HepG2 (cell line): ENCODE data around the gene POU5F1. TPM values are rescaled to one million over a fixed set of nuclear protein-coding genes. Genes with fewer than 3 reads are reported as not detected.
A peak's percentile ranks its signal among the peaks of the same experiment; 100 is the strongest.

Experiments
- AGO1 ChIP-seq: fragments of 200-400 bp; formaldehyde crosslinking; IDR thresholded peaks from 2 replicates; pipeline ENCODE4 v1.6.1; 2017; ENCODE audit warnings: mild to moderate bottlenecking, low read depth, low read length, moderate library complexity; ENCODE audit not compliant: poor library complexity, severe bottlenecking
- CEBPB ChIP-seq: IDR thresholded peaks from 2 replicates; pipeline ENCODE4 v1.6.1; 2011; ENCODE audit warnings: low read depth, low read length, improper control_type of control experiment, borderline replicate concordance
- DPF2 ChIP-seq: sonication (generic); formaldehyde crosslinking; IDR thresholded peaks from 2 replicates; pipeline ENCODE4 v1.4.0; 2020; ENCODE audit warnings: mild to moderate bottlenecking, low read depth, missing genetic modification reagents, borderline replicate concordance
- FOXO1 ChIP-seq: sonication (generic); formaldehyde crosslinking; IDR thresholded peaks from 2 replicates; pipeline ENCODE4 v1.4.0; 2020; ENCODE audit warnings: missing genetic modification reagents
- MATR3 ChIP-seq: sonication (generic); formaldehyde crosslinking; IDR thresholded peaks from 2 replicates; pipeline ENCODE4 v1.4.0; 2020; ENCODE audit warnings: missing genetic modification reagents
- MEIS2 ChIP-seq: sonication (generic); formaldehyde crosslinking; IDR thresholded peaks from 2 replicates; pipeline ENCODE4 v1.9.0; 2021; ENCODE audit warnings: mild to moderate bottlenecking, missing genetic modification reagents
- NBN ChIP-seq: fragments of 450-650 bp; conservative IDR thresholded peaks from 2 replicates; pipeline ENCODE4 v1.6.1; 2017
- PHF8 ChIP-seq: sonication (generic); formaldehyde crosslinking; IDR thresholded peaks from 2 replicates; pipeline ENCODE4 v1.5.0; 2020; ENCODE audit warnings: missing genetic modification reagents
- RNF2 ChIP-seq: fragments of 450-650 bp; conservative IDR thresholded peaks from 2 replicates; pipeline ENCODE4 v1.6.1; 2016; ENCODE audit warnings: low read depth
- SMYD3 ChIP-seq: sonication (generic); formaldehyde crosslinking; IDR thresholded peaks from 2 replicates; pipeline ENCODE4 v1.8.1; 2023; ENCODE audit warnings: mild to moderate bottlenecking, missing genetic modification reagents
- TCF12 ChIP-seq, 2 experiments: fragments of 450-650 bp in 1 of 2; sonication (generic) in 1 of 2; formaldehyde crosslinking in 1 of 2; IDR thresholded peaks; 2 replicates each; pipeline versions ENCODE4 v1.6.1 to v1.8.0; 2017 to 2022; ENCODE audit warnings: antibody characterized with exemption in 1 of 2, mild to moderate bottlenecking in 1 of 2, missing genetic modification reagents in 1 of 2, moderate library complexity in 1 of 2
- ZBTB8A ChIP-seq: sonication (generic); formaldehyde crosslinking; IDR thresholded peaks from 2 replicates; pipeline ENCODE4 v1.4.0; 2020; ENCODE audit warnings: mild to moderate bottlenecking, low read depth, missing genetic modification reagents, borderline replicate concordance
- ZNF17 ChIP-seq: sonication (generic); formaldehyde crosslinking; IDR thresholded peaks from 2 replicates; pipeline ENCODE4 v1.5.0; 2020; ENCODE audit warnings: mild to moderate bottlenecking, missing genetic modification reagents
- ZNF225 ChIP-seq: sonication (generic); formaldehyde crosslinking; IDR thresholded peaks from 2 replicates; pipeline ENCODE4 v1.4.0; 2020; ENCODE audit warnings: mild to moderate bottlenecking, missing genetic modification reagents
- ZNF780A ChIP-seq: sonication (generic); formaldehyde crosslinking; IDR thresholded peaks from 2 replicates; pipeline ENCODE4 v1.8.0; 2022; ENCODE audit warnings: mild to moderate bottlenecking, missing genetic modification reagents, moderate library complexity
- ZNF790 ChIP-seq: sonication (generic); formaldehyde crosslinking; IDR thresholded peaks from 2 replicates; pipeline ENCODE4 v1.8.0; 2022; ENCODE audit warnings: missing genetic modification reagents, mild to moderate bottlenecking, borderline replicate concordance
- polyA plus RNA-seq, 8 experiments: library from polyadenylated mRNA; depleted of rRNA in 3 of 8; stranded (reverse) in 7 of 8; unstranded in 1 of 8; fragments of >200 nt; fragmentation: Illumina TruSeq in 4 of 8; extraction: Trizol in 4 of 8; gene quantifications; 2 replicates each; pipeline versions ENCODE4 v1.2.1 to v1.2.3, GENCODE V29; 2011 to 2016; ENCODE audit warnings: low read depth in 4 of 8, missing spikeins in 1 of 8, mixed read lengths in 1 of 8; ENCODE audit not compliant: insufficient read depth in 1 of 8
- total RNA-seq, 5 experiments: library from RNA; depleted of rRNA; stranded (reverse); fragments of >200 nt; fragmentation: Illumina TruSeq; extraction: Trizol; gene quantifications; 2 replicates each; pipeline ENCODE4 v1.2.3, GENCODE V29; 2016; ENCODE audit warnings: low read depth in 1 of 5
- TF ChIP-seq, protein P1 (sequence below): sonication (generic); formaldehyde crosslinking; IDR thresholded peaks from 2 replicates; pipeline ENCODE4 v1.5.0; 2020; ENCODE audit warnings: mild to moderate bottlenecking, missing genetic modification reagents, moderate library complexity
- TF ChIP-seq, protein P2 (sequence below): sonication (generic); formaldehyde crosslinking; IDR thresholded peaks from 2 replicates; pipeline ENCODE4 v1.4.0; 2020; ENCODE audit warnings: missing genetic modification reagents, mild to moderate bottlenecking, borderline replicate concordance
- TF ChIP-seq, protein P3 (sequence below): sonication (generic); formaldehyde crosslinking; IDR thresholded peaks from 2 replicates; pipeline ENCODE4 v1.4.0; 2020; ENCODE audit warnings: missing genetic modification reagents
- TF ChIP-seq, protein P4 (sequence below): sonication (generic); formaldehyde crosslinking; IDR thresholded peaks from 2 replicates; pipeline ENCODE4 v1.8.0; 2022; ENCODE audit warnings: low read depth, missing genetic modification reagents
- TF ChIP-seq, protein P5 (sequence below): IDR thresholded peaks from 2 replicates; pipeline ENCODE4 v1.6.1; 2016; ENCODE audit warnings: control low read depth

POU5F1 gene
- total and polyA plus RNA-seq, 2 of the 13 experiments (the other 11 are each of a cell fraction or from before 2014, with no cell fraction given): 2.5 to 7.2 TPM

DNA sequence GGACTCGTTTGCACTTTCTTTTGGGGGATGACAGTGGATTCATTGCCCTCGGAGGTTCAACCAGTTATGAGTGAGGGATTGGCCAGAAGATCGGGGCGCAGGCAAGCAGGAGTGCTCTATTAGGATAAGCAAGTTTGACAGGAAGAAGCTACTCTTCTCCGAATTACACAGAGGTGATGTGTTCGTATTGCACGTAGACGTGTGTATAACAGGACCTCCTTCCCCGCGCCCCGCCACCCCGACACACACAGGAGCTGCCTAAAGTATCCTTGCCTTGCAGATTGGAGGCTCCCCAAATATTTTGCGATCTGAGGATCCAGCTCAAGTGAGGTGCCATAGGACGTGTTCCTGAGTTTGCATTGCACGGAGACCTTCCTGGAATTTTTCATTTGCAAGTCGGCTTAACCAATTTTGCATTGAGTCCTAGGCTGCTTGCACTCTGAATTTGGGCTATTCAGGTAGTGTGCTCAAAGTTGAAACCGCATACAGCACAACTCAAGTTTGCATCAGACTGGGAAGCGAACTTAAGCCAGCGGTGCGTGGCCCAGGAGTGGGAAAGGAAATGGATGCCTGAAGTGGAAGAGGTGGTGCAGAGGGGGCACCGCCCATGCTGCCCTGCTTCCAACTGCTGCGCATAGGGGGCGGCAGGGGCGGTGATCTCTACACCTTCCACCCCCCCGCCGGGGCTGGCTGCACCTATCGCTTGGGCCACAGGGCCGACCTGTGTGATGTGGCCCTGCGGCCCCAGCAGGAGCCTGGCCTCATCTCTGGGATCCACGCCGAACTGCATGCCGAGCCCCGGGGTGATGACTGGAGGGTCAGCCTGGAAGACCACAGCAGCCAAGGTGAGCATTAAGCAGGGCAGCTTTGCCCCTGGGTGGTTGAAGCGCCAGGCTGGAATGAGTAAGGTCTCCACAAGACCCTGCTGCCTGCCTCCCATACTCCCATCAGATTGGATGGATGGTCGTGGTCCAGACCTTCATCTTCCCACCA is 11.3 kb downstream of the POU5F1 start (continued):
- 0 out of 2 replicates have a peak, but pooled peaks have one; percentile 2 for TF ChIP-seq ZNF780A
- TF ChIP-seq FOXO1 (CRISPR knock-in tag): no peak
- TF ChIP-seq DPF2 (CRISPR knock-in tag): no peak
- TF ChIP-seq PHF8 (CRISPR knock-in tag): no peak; the same call in 1 of the 2 replicates
- no peak for TF ChIP-seq AGO1
- TF ChIP-seq ZBTB8A: no peak
- no peak for TF ChIP-seq ZNF225 (CRISPR knock-in tag)
- no peak for TF ChIP-seq CEBPB
- TF ChIP-seq NBN: no peak
- TF ChIP-seq, protein P1, sequence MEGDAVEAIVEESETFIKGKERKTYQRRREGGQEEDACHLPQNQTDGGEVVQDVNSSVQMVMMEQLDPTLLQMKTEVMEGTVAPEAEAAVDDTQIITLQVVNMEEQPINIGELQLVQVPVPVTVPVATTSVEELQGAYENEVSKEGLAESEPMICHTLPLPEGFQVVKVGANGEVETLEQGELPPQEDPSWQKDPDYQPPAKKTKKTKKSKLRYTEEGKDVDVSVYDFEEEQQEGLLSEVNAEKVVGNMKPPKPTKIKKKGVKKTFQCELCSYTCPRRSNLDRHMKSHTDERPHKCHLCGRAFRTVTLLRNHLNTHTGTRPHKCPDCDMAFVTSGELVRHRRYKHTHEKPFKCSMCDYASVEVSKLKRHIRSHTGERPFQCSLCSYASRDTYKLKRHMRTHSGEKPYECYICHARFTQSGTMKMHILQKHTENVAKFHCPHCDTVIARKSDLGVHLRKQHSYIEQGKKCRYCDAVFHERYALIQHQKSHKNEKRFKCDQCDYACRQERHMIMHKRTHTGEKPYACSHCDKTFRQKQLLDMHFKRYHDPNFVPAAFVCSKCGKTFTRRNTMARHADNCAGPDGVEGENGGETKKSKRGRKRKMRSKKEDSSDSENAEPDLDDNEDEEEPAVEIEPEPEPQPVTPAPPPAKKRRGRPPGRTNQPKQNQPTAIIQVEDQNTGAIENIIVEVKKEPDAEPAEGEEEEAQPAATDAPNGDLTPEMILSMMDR (CRISPR knock-in tag): peak; percentile 55
- TF ChIP-seq MATR3: no peak
- TF ChIP-seq TCF12 (IDR thresholded peaks at IDR 0.05): no peak
- TF ChIP-seq TCF12 (CRISPR knock-in tag; IDR thresholded peaks at IDR 0.05): no peak
- no peak for TF ChIP-seq RNF2
- TF ChIP-seq ZNF17 (CRISPR knock-in tag): no peak
- TF ChIP-seq, protein P2, sequence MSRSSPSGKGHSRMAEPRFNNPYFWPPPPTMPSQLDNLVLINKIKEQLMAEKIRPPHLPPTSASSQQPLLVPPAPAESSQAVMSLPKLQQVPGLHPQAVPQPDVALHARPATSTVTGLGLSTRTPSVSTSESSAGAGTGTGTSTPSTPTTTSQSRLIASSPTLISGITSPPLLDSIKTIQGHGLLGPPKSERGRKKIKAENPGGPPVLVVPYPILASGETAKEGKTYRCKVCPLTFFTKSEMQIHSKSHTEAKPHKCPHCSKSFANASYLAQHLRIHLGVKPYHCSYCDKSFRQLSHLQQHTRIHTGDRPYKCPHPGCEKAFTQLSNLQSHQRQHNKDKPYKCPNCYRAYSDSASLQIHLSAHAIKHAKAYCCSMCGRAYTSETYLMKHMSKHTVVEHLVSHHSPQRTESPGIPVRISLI (CRISPR knock-in tag): no peak
- TF ChIP-seq, protein P3, sequence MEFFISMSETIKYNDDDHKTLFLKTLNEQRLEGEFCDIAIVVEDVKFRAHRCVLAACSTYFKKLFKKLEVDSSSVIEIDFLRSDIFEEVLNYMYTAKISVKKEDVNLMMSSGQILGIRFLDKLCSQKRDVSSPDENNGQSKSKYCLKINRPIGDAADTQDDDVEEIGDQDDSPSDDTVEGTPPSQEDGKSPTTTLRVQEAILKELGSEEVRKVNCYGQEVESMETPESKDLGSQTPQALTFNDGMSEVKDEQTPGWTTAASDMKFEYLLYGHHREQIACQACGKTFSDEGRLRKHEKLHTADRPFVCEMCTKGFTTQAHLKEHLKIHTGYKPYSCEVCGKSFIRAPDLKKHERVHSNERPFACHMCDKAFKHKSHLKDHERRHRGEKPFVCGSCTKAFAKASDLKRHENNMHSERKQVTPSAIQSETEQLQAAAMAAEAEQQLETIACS (CRISPR knock-in tag): no peak
- TF ChIP-seq ZNF790 (CRISPR knock-in tag): no peak
- TF ChIP-seq SMYD3 (CRISPR knock-in tag): 0 out of 2 replicates have a peak, but pooled peaks have one; percentile 46
- TF ChIP-seq, protein P4, sequence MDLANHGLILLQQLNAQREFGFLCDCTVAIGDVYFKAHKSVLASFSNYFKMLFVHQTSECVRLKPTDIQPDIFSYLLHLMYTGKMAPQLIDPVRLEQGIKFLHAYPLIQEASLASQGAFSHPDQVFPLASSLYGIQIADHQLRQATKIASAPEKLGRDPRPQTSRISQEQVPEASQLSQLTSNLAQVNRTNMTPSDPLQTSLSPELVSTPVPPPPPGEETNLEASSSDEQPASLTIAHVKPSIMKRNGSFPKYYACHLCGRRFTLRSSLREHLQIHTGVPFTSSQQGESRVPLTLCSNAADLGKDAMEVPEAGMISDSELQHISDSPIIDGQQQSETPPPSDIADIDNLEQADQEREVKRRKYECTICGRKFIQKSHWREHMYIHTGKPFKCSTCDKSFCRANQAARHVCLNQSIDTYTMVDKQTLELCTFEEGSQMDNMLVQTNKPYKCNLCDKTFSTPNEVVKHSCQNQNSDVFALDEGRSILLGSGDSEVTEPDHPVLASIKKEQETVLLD (CRISPR knock-in tag): no peak
- 0 out of 2 replicates have a peak, but pooled peaks have one; percentile 28 for TF ChIP-seq MEIS2 (CRISPR knock-in tag)
- TF ChIP-seq, protein P5, sequence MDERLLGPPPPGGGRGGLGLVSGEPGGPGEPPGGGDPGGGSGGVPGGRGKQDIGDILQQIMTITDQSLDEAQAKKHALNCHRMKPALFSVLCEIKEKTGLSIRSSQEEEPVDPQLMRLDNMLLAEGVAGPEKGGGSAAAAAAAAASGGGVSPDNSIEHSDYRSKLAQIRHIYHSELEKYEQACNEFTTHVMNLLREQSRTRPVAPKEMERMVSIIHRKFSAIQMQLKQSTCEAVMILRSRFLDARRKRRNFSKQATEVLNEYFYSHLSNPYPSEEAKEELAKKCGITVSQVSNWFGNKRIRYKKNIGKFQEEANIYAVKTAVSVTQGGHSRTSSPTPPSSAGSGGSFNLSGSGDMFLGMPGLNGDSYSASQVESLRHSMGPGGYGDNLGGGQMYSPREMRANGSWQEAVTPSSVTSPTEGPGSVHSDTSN (CRISPR knock-in tag): no peak
